Ascending aorta (tissue), 2 donors: ENCODE measurements around the gene APC2. TPM values are rescaled to one million over a fixed set of nuclear protein-coding genes. Genes with fewer than 3 reads are reported as not detected.
"Not testable (repeated sequence)": the region's sequence is repeated elsewhere in the genome, so short reads cannot be mapped to it uniquely, and the experiment has no call there.

Experiments
- DNase-seq, 2 donors: peaks; one replicate each; pipeline ENCODE4 v3.0.0-alpha.2; 2019; ENCODE audit warnings: low spot score in 2 of 2
- H3K27ac ChIP-seq, 2 donors: fragments of 200-600 bp; sonication (generic); one replicate each; pipeline ENCODE4 v1.5.1; 2016 to 2017; ENCODE audit warnings: mild to moderate bottlenecking in 1 of 2
- H3K27me3 ChIP-seq: fragments of 200-600 bp; sonication (generic); one replicate; pipeline ENCODE4 v1.5.1; 2017
- H3K36me3 ChIP-seq, 2 donors: fragments of 200-600 bp; sonication (generic); one replicate each; pipeline ENCODE4 v1.5.1; 2016
- H3K4me1 ChIP-seq, 2 donors: fragments of 200-600 bp; sonication (generic); one replicate each; pipeline ENCODE4 v1.5.1; 2016 to 2017; ENCODE audit warnings: mild to moderate bottlenecking in 1 of 2
- H3K4me3 ChIP-seq, 2 donors: fragments of 200-600 bp; sonication (generic); one replicate each; pipeline ENCODE4 v1.5.1; 2016 to 2017; ENCODE audit warnings: mild to moderate bottlenecking in 1 of 2
- H3K9me3 ChIP-seq, 2 donors: fragments of 200-600 bp; sonication (generic); one replicate each; pipeline ENCODE4 v1.5.1; 2016
- CTCF ChIP-seq, 3 experiments: fragments of 200-600 bp in 2 of 3; fragments of 450-650 bp in 1 of 3; sonication (generic) in 2 of 3; IDR thresholded peaks; one replicate each; pipeline ENCODE4 v1.5.1; 2016 to 2019; ENCODE audit warnings: antibody characterized with exemption in 3 of 3, mild to moderate bottlenecking in 1 of 3, moderate library complexity in 1 of 3
- intact Hi-C: fragments of 100-400 bp; cut with DNase I; formaldehyde crosslinking; loops from one replicate; pipeline ENCODE4 v1.15.1; 2023
- total RNA-seq: library from RNA; depleted of rRNA; stranded (reverse); fragments of >200 nt; gene quantifications from one replicate; pipeline ENCODE4 v1.1.0, GENCODE V29; 2016

The APC2 gene
- total RNA-seq, 1 donor from 2014 or later = not detected

DNA sequence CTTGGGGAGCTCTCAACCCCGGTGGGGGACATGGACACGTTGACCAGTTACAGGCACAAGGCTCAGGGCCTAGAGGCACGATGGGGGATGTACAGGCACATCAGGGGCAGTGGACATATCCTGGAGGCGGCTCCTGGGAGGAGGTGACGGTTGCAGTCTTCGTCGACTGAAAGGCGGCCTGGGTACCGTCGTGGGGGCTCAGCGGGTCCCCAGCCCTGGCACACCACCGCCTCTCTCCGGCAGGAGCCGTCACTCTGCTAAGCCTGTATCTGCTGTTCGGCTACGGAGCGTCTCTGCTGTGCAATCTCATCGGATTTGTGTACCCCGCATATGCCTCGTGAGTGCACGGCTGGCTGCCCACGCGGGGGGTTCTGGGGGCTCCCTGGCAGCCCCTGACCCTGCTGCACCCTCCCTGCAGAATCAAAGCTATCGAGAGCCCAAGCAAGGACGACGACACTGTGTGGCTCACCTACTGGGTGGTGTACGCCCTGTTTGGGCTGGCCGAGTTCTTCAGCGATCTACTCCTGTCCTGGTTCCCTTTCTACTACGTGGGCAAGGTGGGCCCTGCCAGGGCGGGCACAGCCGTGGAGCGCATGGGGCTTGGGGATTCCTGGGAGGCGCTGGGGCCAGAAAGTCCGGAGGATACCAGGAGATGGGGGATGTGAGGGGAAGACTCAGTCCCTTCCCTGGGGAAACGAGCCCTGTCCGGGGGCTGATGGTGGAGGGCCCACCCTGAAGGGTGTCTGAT lies 45.3 kb downstream of the APC2 start:
- Histone ChIP-seq H3K27ac (no peak overlapping the region), H3K27me3 (no peaks in the 10 kb centered on the region), H3K4me3 (no peak overlapping the region), H3K36me3 (no peaks in the 10 kb centered on the region), H3K9me3 (no peaks in the 10 kb centered on the region), H3K4me1 (peaks cover 0 to 6% of the 10 kb centered on the region in 2 donors)
- DNase-seq = no peak
- intact Hi-C loops = no loop called here
- TF ChIP-seq CTCF (IDR thresholded peaks at IDR 0.05) = no peak

DNA sequence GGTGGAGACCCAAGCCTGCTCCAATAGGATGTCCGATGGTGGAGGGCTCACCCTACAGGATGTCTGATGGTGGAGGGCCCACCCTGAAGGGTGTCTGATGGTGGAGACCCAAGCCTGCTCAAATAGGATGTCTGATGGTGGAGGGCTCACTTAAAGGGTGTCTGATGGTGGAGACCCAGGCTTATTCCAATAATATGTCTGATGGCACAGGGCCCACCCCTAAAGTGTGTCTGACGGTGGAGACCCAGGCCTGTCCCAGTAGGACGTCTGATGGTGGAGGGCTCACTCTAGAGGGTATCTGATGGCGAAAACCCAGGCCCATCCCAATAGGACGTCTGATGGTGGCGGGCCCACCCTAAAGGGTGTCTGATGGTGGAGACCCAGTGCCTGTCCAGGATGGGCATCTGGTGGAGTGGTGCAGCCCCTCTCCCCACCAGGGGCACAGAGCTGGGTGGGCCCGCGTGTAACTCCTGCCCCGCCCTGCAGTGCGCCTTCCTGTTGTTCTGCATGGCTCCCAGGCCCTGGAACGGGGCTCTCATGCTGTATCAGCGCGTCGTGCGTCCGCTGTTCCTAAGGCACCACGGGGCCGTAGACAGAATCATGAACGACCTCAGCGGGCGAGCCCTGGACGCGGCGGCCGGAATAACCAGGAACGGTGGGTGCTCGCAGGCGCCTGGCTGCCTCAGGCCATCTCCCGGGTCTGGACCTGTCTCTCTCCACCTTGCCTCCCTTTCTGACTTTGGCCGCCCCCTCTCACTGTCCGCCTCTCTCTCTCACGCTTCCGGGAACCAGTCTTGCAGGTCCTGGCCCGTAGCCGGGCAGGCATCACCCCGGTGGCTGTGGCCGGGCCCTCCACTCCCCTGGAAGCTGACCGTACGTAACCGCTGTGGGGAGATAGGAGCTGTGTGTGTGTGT lies 46.1 kb downstream of the APC2 start:
- Histone ChIP-seq H3K9me3 (no peaks in the 10 kb centered on the region), H3K27ac (no peak overlapping the region), H3K4me3 (no peak overlapping the region), H3K36me3 (no peaks in the 10 kb centered on the region), H3K4me1 (peaks cover 0 to 5% of the 10 kb centered on the region in 2 donors), H3K27me3 (no peaks in the 10 kb centered on the region)
- intact Hi-C loops = no loop called here
- no peak for DNase-seq
- TF ChIP-seq CTCF (IDR thresholded peaks at IDR 0.05) = no peak

DNA sequence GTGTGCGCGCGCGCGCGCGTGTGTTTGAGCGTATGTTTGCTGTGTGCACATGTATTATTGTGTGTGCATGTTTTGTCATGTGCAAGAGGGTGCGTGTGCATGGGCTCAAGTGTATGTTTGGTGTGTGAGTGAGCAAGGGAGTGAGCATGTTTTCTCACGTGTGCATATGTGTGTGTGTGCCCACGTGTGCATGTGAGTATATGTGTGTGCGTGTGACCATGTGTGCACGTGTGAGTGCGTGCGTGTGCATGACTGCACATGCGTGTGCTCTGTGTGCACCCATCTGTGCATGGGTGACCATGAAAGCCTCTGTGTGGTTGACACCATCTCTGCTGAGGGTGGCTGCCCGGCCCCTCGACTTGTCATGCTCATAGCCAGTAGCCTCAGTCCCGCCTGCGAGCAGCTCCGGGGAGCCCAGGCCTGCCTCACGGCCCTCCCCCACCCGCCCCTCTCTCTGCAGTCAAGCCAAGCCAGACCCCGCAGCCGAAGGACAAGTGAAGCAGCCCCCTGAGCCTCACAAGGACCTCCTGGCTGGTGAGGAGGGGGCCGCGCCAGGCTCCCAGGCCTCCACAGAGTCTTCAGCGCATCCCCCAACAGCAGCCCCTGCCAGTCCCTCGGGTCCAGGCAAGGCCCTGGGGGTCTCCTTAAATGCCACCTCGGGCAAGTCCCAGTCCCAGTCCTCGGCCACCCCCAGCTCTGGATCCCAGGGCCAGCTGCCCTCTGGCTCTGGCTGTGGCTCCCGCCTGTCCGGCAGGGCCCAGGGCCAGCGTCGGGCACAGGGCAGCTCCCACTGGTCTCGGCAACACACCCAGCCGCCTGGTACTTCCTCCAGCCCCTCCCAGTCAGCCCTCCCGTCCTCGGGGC lies 47.0 kb downstream of the APC2 start:
- TF ChIP-seq CTCF (IDR thresholded peaks at IDR 0.05) = no peak
- H3K27me3 ChIP-seq = no peaks in the 10 kb centered on the region
- DNase-seq = no peak
- H3K9me3 ChIP-seq = no peaks in the 10 kb centered on the region
- no peak overlapping the region for H3K27ac ChIP-seq
- no peak overlapping the region for H3K4me3 ChIP-seq
- intact Hi-C loops = no loop called here
- H3K4me1 ChIP-seq = no peaks in the 10 kb centered on the region
- H3K36me3 ChIP-seq = no peaks in the 10 kb centered on the region

- no peak for DNase-seq
- intact Hi-C loops = no loop called here
- H3K9me3 ChIP-seq = no peaks in the 10 kb centered on the region
- H3K4me3 ChIP-seq = no peak overlapping the region
- no peak for TF ChIP-seq CTCF (IDR thresholded peaks at IDR 0.05)
- no peak overlapping the region for H3K27ac ChIP-seq
- no peaks in the 10 kb centered on the region for H3K4me1 ChIP-seq
- no peaks in the 10 kb centered on the region for H3K27me3 ChIP-seq
- no peaks in the 10 kb centered on the region for H3K36me3 ChIP-seq
Measured at GRCh38 chr19:1497578-1498235, 47.8 kb downstream of the APC2 start.

DNA sequence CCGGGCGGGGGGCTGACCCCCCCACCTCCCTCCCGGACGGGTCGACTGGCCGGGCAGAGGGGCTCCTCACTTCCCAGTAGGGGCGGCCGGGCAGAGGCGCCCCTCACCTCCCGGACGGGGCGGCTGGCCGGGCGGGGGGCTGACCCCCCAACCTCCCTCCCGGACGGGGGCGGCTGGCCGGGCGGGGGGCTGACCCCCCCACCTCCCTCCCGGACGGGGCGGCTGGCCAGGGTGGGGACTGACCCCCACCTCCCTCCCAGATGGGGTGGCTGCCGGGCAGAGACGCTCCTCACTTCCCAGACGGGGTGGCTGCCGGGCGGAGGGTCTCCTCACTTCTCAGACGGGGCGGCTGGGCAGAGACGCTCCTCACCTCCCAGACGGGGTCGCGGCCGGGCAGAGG lies 49.3 kb downstream of the APC2 start:
- H3K36me3 ChIP-seq, intact Hi-C loops, H3K4me3 ChIP-seq, H3K4me1 ChIP-seq, DNase-seq, H3K27ac ChIP-seq, H3K9me3 ChIP-seq: not testable (repeated sequence)
- H3K27me3 ChIP-seq = peaks cover 13% of the 10 kb centered on the region
